H1 (cell line): Measurements from ENCODE around the gene CABP1. TPM values are rescaled to one million over a fixed set of nuclear protein-coding genes. Genes with fewer than 3 reads are reported as not detected.

Source experiments
- CTCF ChIA-PET: fragments of 300-600 bp; sonication (Branson Sonifier 250); formaldehyde crosslinking; loops from one replicate; lab custom pipeline; 2021; ENCODE audit not compliant: partially characterized antibody; lab: Charles Lee
- POLR2A ChIA-PET: fragments of 300-600 bp; sonication (Branson Sonifier 250); formaldehyde crosslinking; loops from one replicate; lab custom pipeline; 2021; ENCODE audit warnings: inconsistent platforms; ENCODE audit not compliant: partially characterized antibody; lab: Charles Lee
- DNase-seq, 2 experiments: peaks; one replicate each; pipeline versions ENCODE4 v3.0.0 to v3.0.0-alpha.2; 2010 to 2022; ENCODE audit warnings: low spot score in 2 of 2, low read depth in 1 of 2, mixed read lengths in 1 of 2
- FAIRE-seq: peaks from 2 replicates; lab custom pipeline; 2011; peaks lifted over from hg19 to GRCh38; lab: Jason Lieb, UNC
- H2AFZ ChIP-seq: 2 replicates; pipeline ENCODE4 v1.8.1; 2012; ENCODE audit warnings: low read length, inconsistent platforms
- H2AK5ac ChIP-seq: 2 replicates; pipeline ENCODE4 v1.6.1; 2013; ENCODE audit warnings: low read depth, low read length
- H2BK120ac ChIP-seq: replicated peaks from 2 replicates; pipeline ENCODE3; 2013; ENCODE audit warnings: low read depth, low read length, inconsistent platforms
- H2BK12ac ChIP-seq: 2 replicates; pipeline ENCODE4 v1.6.1; 2013; ENCODE audit warnings: low read depth, low read length
- H2BK15ac ChIP-seq: 2 replicates; pipeline ENCODE4 v1.6.1; 2013; ENCODE audit warnings: low read length
- H2BK20ac ChIP-seq: 2 replicates; pipeline ENCODE4 v1.6.1; 2013; ENCODE audit warnings: low read length
- H2BK5ac ChIP-seq: 2 replicates; pipeline ENCODE4 v1.6.1; 2013; ENCODE audit warnings: low read depth, low read length
- H3K14ac ChIP-seq: 2 replicates; pipeline ENCODE4 v1.6.1; 2013; ENCODE audit warnings: inconsistent platforms; ENCODE audit not compliant: insufficient read length
- H3K18ac ChIP-seq: 2 replicates; pipeline ENCODE4 v1.6.1; 2013; ENCODE audit warnings: low read length; ENCODE audit errors: extremely low read depth
- H3K23ac ChIP-seq: 2 replicates; pipeline ENCODE4 v1.6.1; 2013; ENCODE audit warnings: inconsistent platforms; ENCODE audit not compliant: insufficient read length
- H3K23me2 ChIP-seq: 2 replicates; pipeline ENCODE4 v1.6.1; 2013; ENCODE audit warnings: low read depth, low read length
- H3K27ac ChIP-seq: 2 replicates; pipeline ENCODE4 v1.6.1; 2011; ENCODE audit warnings: low read depth, low read length, inconsistent platforms
- H3K27me3 ChIP-seq, 4 experiments: replicated peaks in 1 of 4; 1 replicate in 1 of 4; 2 replicates in 3 of 4; pipeline versions ENCODE4 v1.6.1 to v1.8.1; 2011 to 2013; ENCODE audit warnings: low read length in 3 of 4, mild to moderate bottlenecking in 3 of 4, inconsistent platforms in 2 of 4, mixed read lengths in 2 of 4, moderate library complexity in 1 of 4; ENCODE audit not compliant: control insufficient read depth in 3 of 4, insufficient read depth in 3 of 4; ENCODE audit errors: extremely low read depth in 1 of 4
- H3K36me3 ChIP-seq, 4 experiments: 2 replicates each; pipeline versions ENCODE4 v1.6.1 to v1.8.1; 2011 to 2013; ENCODE audit warnings: mild to moderate bottlenecking in 4 of 4, low read length in 3 of 4, moderate library complexity in 2 of 4, control low read depth in 1 of 4, inconsistent platforms in 1 of 4; ENCODE audit not compliant: insufficient read depth in 4 of 4, control insufficient read depth in 2 of 4
- H3K4ac ChIP-seq: replicated peaks from 2 replicates; pipeline ENCODE3; 2013; ENCODE audit warnings: low read length, low read depth, mixed read lengths, inconsistent platforms; ENCODE audit not compliant: insufficient read length
- H3K4me1 ChIP-seq, 4 experiments: replicated peaks in 1 of 4; 1 replicate in 1 of 4; 2 replicates in 3 of 4; pipeline versions ENCODE4 v1.6.1 to v1.8.1; 2011 to 2013; ENCODE audit warnings: low read length in 3 of 4, inconsistent platforms in 2 of 4, mixed read lengths in 1 of 4; ENCODE audit not compliant: insufficient read depth in 4 of 4, control insufficient read depth in 3 of 4
- H3K4me2 ChIP-seq, 2 experiments: 2 replicates each; pipeline versions ENCODE4 v1.6.1 to v1.8.1; 2011 to 2013; ENCODE audit warnings: low read depth in 2 of 2, low read length in 2 of 2, control low read depth in 1 of 2, inconsistent platforms in 1 of 2, mild to moderate bottlenecking in 1 of 2; ENCODE audit not compliant: insufficient read depth in 1 of 2
- H3K4me3 ChIP-seq, 4 experiments: fragments of 200-600, 300-600 bp in 1 of 4; sonication (generic), shearing (Covaris generic), sonication (Bioruptor Twin) in 1 of 4; 2 replicates each; pipeline versions ENCODE4 v1.5.1 to v1.8.1; 2011 to 2016; ENCODE audit warnings: low read length in 4 of 4, low read depth in 3 of 4, control low read depth in 2 of 4, inconsistent platforms in 2 of 4, mild to moderate bottlenecking in 2 of 4, mixed read lengths in 1 of 4, moderate library complexity in 1 of 4; ENCODE audit not compliant: insufficient read depth in 2 of 4; ENCODE audit errors: extremely low read depth in 1 of 4
- H3K56ac ChIP-seq: replicated peaks from 2 replicates; pipeline ENCODE3; 2013; ENCODE audit warnings: low read depth, mild to moderate bottlenecking, mixed read lengths, low read length, inconsistent platforms; ENCODE audit not compliant: insufficient read length
- H3K79me1 ChIP-seq: 2 replicates; pipeline ENCODE4 v1.6.1; 2013; ENCODE audit warnings: low read depth, low read length, control low read depth
- H3K79me2 ChIP-seq, 2 experiments: 2 replicates each; pipeline versions ENCODE4 v1.6.1 to v1.8.1; 2012 to 2013; ENCODE audit warnings: low read length in 2 of 2, mild to moderate bottlenecking in 2 of 2, inconsistent platforms in 1 of 2; ENCODE audit not compliant: insufficient read depth in 2 of 2, control insufficient read depth in 1 of 2
- H3K9ac ChIP-seq, 4 experiments: replicated peaks in 1 of 4; 1 replicate in 1 of 4; 2 replicates in 3 of 4; pipeline versions ENCODE4 v1.6.1 to v1.8.1; 2011 to 2013; ENCODE audit warnings: low read depth in 3 of 4, low read length in 3 of 4, control low read depth in 2 of 4, mild to moderate bottlenecking in 2 of 4, moderate library complexity in 2 of 4, inconsistent platforms in 1 of 4; ENCODE audit errors: extremely low read depth in 1 of 4
- H3K9me3 ChIP-seq, 2 experiments: 2 replicates each; pipeline versions ENCODE4 v1.6.1 to v1.8.1; 2012 to 2013; ENCODE audit warnings: mild to moderate bottlenecking in 2 of 2, moderate library complexity in 2 of 2, control low read depth in 1 of 2, inconsistent platforms in 1 of 2, low read depth in 1 of 2, low read length in 1 of 2, mixed read lengths in 1 of 2; ENCODE audit not compliant: insufficient read depth in 2 of 2
- H4K20me1 ChIP-seq, 2 experiments: replicated peaks in 1 of 2; 2 replicates each; pipeline versions ENCODE3 to v1.8.1; 2011 to 2013; ENCODE audit warnings: inconsistent platforms in 2 of 2, low read length in 2 of 2, mild to moderate bottlenecking in 1 of 2; ENCODE audit not compliant: insufficient read depth in 2 of 2, control insufficient read depth in 1 of 2
- H4K5ac ChIP-seq: 2 replicates; pipeline ENCODE4 v1.6.1; 2013; ENCODE audit warnings: low read length, low read depth, mixed read lengths, inconsistent platforms; ENCODE audit not compliant: insufficient read length
- H4K8ac ChIP-seq: 2 replicates; pipeline ENCODE4 v1.8.0; 2013; ENCODE audit warnings: mild to moderate bottlenecking, moderate library complexity, low read length, inconsistent platforms; ENCODE audit not compliant: insufficient read depth; ENCODE audit errors: extremely low read depth
- H4K91ac ChIP-seq: replicated peaks from 2 replicates; pipeline ENCODE3; 2013; ENCODE audit warnings: low read length, mixed read lengths, inconsistent platforms; ENCODE audit not compliant: insufficient read length
- ASH2L ChIP-seq: fragments of 200-600, 300-600 bp; sonication (generic); IDR thresholded peaks from one replicate; pipeline ENCODE4 v1.7.1; 2017; ENCODE audit warnings: low read length
- BRCA1 ChIP-seq: IDR thresholded peaks from 2 replicates; pipeline ENCODE4 v1.6.1; 2012; ENCODE audit warnings: low read depth, low read length, improper control_type of control experiment
- POLR2A ChIP-seq, 2 experiments: IDR thresholded peaks; 1 replicate in 1 of 2; 2 replicates in 1 of 2; pipeline ENCODE4 v1.6.1; 2011; ENCODE audit warnings: low read depth in 2 of 2, low read length in 2 of 2, mild to moderate bottlenecking in 2 of 2; ENCODE audit errors: control extremely low read depth in 1 of 2
- SP2 ChIP-seq: IDR thresholded peaks from 2 replicates; pipeline ENCODE4 v1.6.1; 2012; ENCODE audit warnings: mild to moderate bottlenecking, low read length, inconsistent platforms
- TAF7 ChIP-seq: optimal IDR thresholded peaks from 2 replicates; pipeline ENCODE3; 2011; ENCODE audit warnings: low read depth, mild to moderate bottlenecking, inconsistent platforms, low read length, moderate library complexity, borderline replicate concordance
- ZNF274 ChIP-seq: IDR thresholded peaks from 2 replicates; pipeline ENCODE4 v1.7.0; 2012; ENCODE audit warnings: low read length, borderline replicate concordance; ENCODE audit errors: extremely low read depth
- WGBS, 2 experiments: shearing (Covaris generic) in 1 of 2; methylation state at CpG; one replicate each; pipeline versions ENCODE4 v1.1.6 to v1.1.7; 2013 to 2015; ENCODE audit warnings: low lambda C conversion rate in 2 of 2, mixed read lengths in 2 of 2, inconsistent platforms in 1 of 2, low coverage in 1 of 2, missing lambda C conversion rate in 1 of 2; ENCODE audit not compliant: insufficient replicate concordance in 2 of 2, insufficient coverage in 1 of 2, insufficient read length in 1 of 2; ENCODE audit errors: extremely low coverage in 1 of 2, missing lambda C conversion rate in 1 of 2; 5-methylcytosine and 5-hydroxymethylcytosine counted together
- polyA plus RNA-seq, 7 experiments: library from polyadenylated mRNA; depleted of rRNA in 3 of 7; stranded (reverse) in 5 of 7; unstranded in 2 of 7; fragments of >200 nt in 5 of 7; fragments of 200-250 nt in 2 of 7; gene quantifications; 1 replicate in 5 of 7; 2 replicates in 1 of 7; 4 replicates in 1 of 7; pipeline versions ENCODE4 v1.2.1 to v1.2.3, GENCODE V29; 2011 to 2013; ENCODE audit warnings: missing spikeins in 2 of 7, mixed read lengths in 2 of 7
- total RNA-seq: library from RNA; stranded (reverse); fragmentation: NEBNext Ultra II Directional; extraction: Animal tissue kit (Norgen Biotek cat#: 25700); gene quantifications from 2 replicates; pipeline ENCODE4 v1.2.1, GENCODE V29; 2021
- TF ChIP-seq, protein P1 (sequence below): IDR thresholded peaks from 2 replicates; pipeline ENCODE4 v1.6.1; 2011; ENCODE audit warnings: low read length, improper control_type of control experiment

CABP1 gene
- total and polyA plus RNA-seq, 2 of the 8 experiments (the other 6 are each of a cell fraction or from before 2014, with no cell fraction given), result 3.9 to 7.4 TPM

DNA sequence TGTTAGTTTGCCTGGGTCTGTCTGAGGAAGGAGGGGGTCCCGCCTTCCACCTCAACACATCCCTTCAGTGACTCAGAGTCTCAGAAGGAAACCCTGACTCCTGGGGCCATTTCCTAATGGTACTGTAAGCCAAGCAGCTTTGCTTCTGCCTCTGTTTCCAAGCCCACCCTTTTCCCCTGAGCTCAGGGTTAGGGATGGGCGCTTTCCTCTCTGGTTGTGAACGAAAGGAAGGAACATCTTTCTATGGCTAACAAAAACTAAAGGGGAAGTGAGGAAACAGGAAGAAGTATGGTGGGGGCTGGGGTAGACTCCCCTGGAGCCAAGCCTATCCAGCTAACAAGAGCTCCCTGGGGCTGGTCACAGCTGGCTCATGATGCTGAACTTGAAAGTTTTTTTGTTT lies 58.2 kb downstream of the CABP1 start:
- H3K9me3 ChIP-seq, result no peaks in the 10 kb centered on the region
- no peak overlapping the region for H2BK15ac ChIP-seq
- POLR2A ChIA-PET, result interaction anchor here (1.0 to 6.6 kb wide), 6 partner anchors 9 to 117 kb away, joined by 3 to 42 read pairs (median 3); partner anchors contain the start of genes POP5 and UNC119B
- H3K9ac ChIP-seq, result no peak overlapping the region
- no peak overlapping the region for H2BK20ac ChIP-seq
- H3K79me1 ChIP-seq, result peaks cover 5% of the 10 kb centered on the region; the same call in 1 of the 2 replicates
- H3K23me2 ChIP-seq, result no peaks in the 10 kb centered on the region
- H3K27me3 ChIP-seq, result no peaks in the 10 kb centered on the region
- no peak overlapping the region for H2BK5ac ChIP-seq
- H3K4me3 ChIP-seq, result no peak overlapping the region
- WGBS, 2 experiments, result 92% methylated on average over 3 of the region's 3 CpGs; no CpG with 5 or more reads in 1 of the 2 experiments
- H3K18ac ChIP-seq, result no peak overlapping the region
- no peak overlapping the region for H4K91ac ChIP-seq
- CTCF ChIA-PET, result interaction anchor here (0.6 to 1.9 kb wide), 10 partner anchors 10 to 121 kb away, joined by 3 to 11 read pairs (median 4); no protein-coding TSS in a partner anchor
- no peak overlapping the region for H2BK12ac ChIP-seq
- FAIRE-seq (no peak), DNase-seq (no peak)
- no peak overlapping the region for H2AK5ac ChIP-seq
- H3K4ac ChIP-seq, result no peak overlapping the region
- peaks cover 28 to 90% (median 65%) of the 10 kb centered on the region in 4 experiments for H3K36me3 ChIP-seq
- H4K20me1 ChIP-seq, result peaks cover 1 to 5% of the 10 kb centered on the region in 2 experiments
- H2AFZ ChIP-seq, result no peak overlapping the region
- no peak overlapping the region for H3K23ac ChIP-seq
- H4K8ac ChIP-seq, result no peak overlapping the region
- no peak overlapping the region for H2BK120ac ChIP-seq
- TF ChIP-seq TAF7 (no peak), ZNF274 (no peak), ASH2L (no peak), POLR2A (IDR thresholded peaks at IDR 0.05; ENCODE audit: control extremely low read depth in 1 of 2, low read depth in 2 of 2, low read length in 2 of 2) (no peak), SP2 (no peak), BRCA1 (no peak)
- TF ChIP-seq, protein P1, sequence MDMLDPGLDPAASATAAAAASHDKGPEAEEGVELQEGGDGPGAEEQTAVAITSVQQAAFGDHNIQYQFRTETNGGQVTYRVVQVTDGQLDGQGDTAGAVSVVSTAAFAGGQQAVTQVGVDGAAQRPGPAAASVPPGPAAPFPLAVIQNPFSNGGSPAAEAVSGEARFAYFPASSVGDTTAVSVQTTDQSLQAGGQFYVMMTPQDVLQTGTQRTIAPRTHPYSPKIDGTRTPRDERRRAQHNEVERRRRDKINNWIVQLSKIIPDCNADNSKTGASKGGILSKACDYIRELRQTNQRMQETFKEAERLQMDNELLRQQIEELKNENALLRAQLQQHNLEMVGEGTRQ, result no peak
- no peak overlapping the region for H3K4me2 ChIP-seq
- H3K14ac ChIP-seq, result no peak overlapping the region
- no peak overlapping the region for H3K27ac ChIP-seq
- H3K79me2 ChIP-seq, result peaks cover 0 to 21% of the 10 kb centered on the region in 2 experiments; a peak in 2 of 4 replicates
- H3K56ac ChIP-seq, result no peak overlapping the region
- peaks cover 0 to 7% (median 4%) of the 10 kb centered on the region in 4 experiments; a peak in 5 of 7 replicates for H3K4me1 ChIP-seq
- no peak overlapping the region for H4K5ac ChIP-seq
